GM19238 (cell line): ENCODE results near the gene TBCE.
"Not testable (repeated sequence)": the region's sequence is repeated elsewhere in the genome, so short reads cannot be mapped to it uniquely, and the experiment has no call there.

ENCODE experiments used
- DNase-seq: peaks from one replicate; pipeline ENCODE4 v3.0.0; 2011; ENCODE audit warnings: low spot score; ENCODE audit not compliant: insufficient read length

The TBCE gene

GRCh38 chr1:235351898-235352297 is 15.3 kb upstream of the TBCE start:
- no peak for DNase-seq

GRCh38 chr1:235357485-235358373 is 9.5 kb upstream of the TBCE start:
- no peak for DNase-seq

- no peak for DNase-seq
Measured at GRCh38 chr1:235358899-235359298, 8.3 kb upstream of the TBCE start.

GRCh38 chr1:235364189-235364588 is 3.0 kb upstream of the TBCE start:
- not testable (repeated sequence) for DNase-seq

GRCh38 chr1:235366286-235366685 is 941 bp upstream of the TBCE start:
- no peak for DNase-seq

GRCh38 chr1:235368428-235368827 is 1.2 kb downstream of the TBCE start:
- no peak for DNase-seq

- no peak for DNase-seq
Measured at GRCh38 chr1:235369802-235370201, 2.6 kb downstream of the TBCE start.

- DNase-seq: no peak
Measured at GRCh38 chr1:235375919-235376605, 8.8 kb downstream of the TBCE start.

- DNase-seq: not testable (repeated sequence)
Measured at GRCh38 chr1:235378134-235378735, 11.0 kb downstream of the TBCE start.

- not testable (repeated sequence) for DNase-seq
Measured at GRCh38 chr1:235381955-235382739, 14.9 kb downstream of the TBCE start.

GRCh38 chr1:235385633-235386032 is 18.4 kb downstream of the TBCE start:
- DNase-seq: not testable (repeated sequence)

- no peak for DNase-seq
Measured at GRCh38 chr1:235391874-235392273, 24.6 kb downstream of the TBCE start.

- DNase-seq: no peak
Measured at GRCh38 chr1:235397733-235398132, 30.5 kb downstream of the TBCE start.

GRCh38 chr1:235399661-235400060 is 32.4 kb downstream of the TBCE start:
- no peak for DNase-seq

GRCh38 chr1:235401251-235401650 is 34.0 kb downstream of the TBCE start:
- DNase-seq: no peak

GRCh38 chr1:235402457-235403200 is 35.4 kb downstream of the TBCE start:
- DNase-seq: no peak

- DNase-seq: no peak
Measured at GRCh38 chr1:235403593-235403992, 36.4 kb downstream of the TBCE start.

- no peak for DNase-seq
Measured at GRCh38 chr1:235404190-235404589, 37.0 kb downstream of the TBCE start.

- DNase-seq: no peak
Measured at GRCh38 chr1:235407419-235407818, 40.2 kb downstream of the TBCE start.

- DNase-seq: no peak
Measured at GRCh38 chr1:235408503-235408960, 41.3 kb downstream of the TBCE start.
